Astrocyte of the cerebellum (primary cell): ENCODE data around the gene THADA.

Experiments
- DNase-seq: peaks from one replicate; pipeline ENCODE4 v3.0.0-alpha.2; 2011; ENCODE audit warnings: low read depth
- H3K4me3 ChIP-seq: 2 replicates; pipeline ENCODE4 v1.5.1; 2011; ENCODE audit warnings: mild to moderate bottlenecking, low read depth, low read length, moderate library complexity
- CTCF ChIP-seq: IDR thresholded peaks from 2 replicates; pipeline ENCODE4 v1.5.1; 2012; ENCODE audit warnings: low read length, low read depth, moderate library complexity, mild to moderate bottlenecking; ENCODE audit errors: missing control alignments
- in situ Hi-C: cut with HindIII; loops from 2 replicates; pipeline ENCODE4 v1.10.0; 2017; ENCODE audit warnings: low sequenced_read_pairs

Gene THADA

GRCh38 chr2:43475137-43475846 lies 120.5 kb downstream of the THADA start:
- H3K4me3 ChIP-seq: no peak overlapping the region
- TF ChIP-seq CTCF: no peak
- DNase-seq: no peak
- in situ Hi-C loops: no loop called here

GRCh38 chr2:43474273-43474672 lies 121.6 kb downstream of the THADA start:
- no peak for TF ChIP-seq CTCF

GRCh38 chr2:43473767-43474166 lies 122.1 kb downstream of the THADA start:
- TF ChIP-seq CTCF: no peak
- H3K4me3 ChIP-seq: no peak overlapping the region
- in situ Hi-C loops: no loop called here
- DNase-seq: no peak

More at GRCh38 chr2:43474273-43474672, 121.6 kb downstream of the THADA start:
- in situ Hi-C loops: no loop called here
- H3K4me3 ChIP-seq: no peak overlapping the region
- no peak for DNase-seq

DNA sequence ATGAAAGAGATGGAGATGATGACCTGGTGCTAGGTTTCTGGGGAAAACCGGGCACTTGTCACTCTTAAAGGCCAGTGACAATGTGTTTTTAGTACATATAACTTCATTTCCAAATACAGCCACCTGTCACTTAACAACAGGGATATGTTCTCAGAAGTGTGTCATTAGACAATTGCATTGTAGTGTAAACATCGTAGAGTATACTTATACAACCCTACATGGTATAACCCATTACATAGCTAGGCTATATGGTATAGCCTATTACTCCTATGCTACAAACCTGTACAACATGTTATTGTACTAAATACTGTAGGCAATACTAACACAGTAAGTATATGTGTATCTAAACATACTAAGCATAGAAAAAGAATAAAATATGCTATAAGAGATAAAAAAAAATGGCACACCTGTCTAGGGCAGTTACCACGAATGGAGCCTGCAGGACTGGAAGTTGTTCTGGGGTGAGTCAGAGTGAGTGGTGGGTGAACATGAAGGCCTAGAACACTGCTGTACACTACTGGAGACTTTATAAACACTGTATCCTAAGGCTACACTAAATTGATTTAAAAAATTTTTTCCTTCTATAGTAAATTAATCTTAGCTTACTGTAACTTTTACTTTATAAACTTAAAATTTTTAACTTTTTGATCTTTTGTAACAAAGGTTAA lies 123.2 kb downstream of the THADA start:
- no peak for TF ChIP-seq CTCF
- in situ Hi-C loops: no loop called here
- no peak for DNase-seq
- H3K4me3 ChIP-seq: no peak overlapping the region

GRCh38 chr2:43469713-43470112 lies 126.1 kb downstream of the THADA start:
- in situ Hi-C loops: loop anchor here (10.0 kb wide), 1 partner anchor 225 kb away; no protein-coding TSS in a partner anchor
- no peak for DNase-seq
- H3K4me3 ChIP-seq: no peak overlapping the region
- no peak for TF ChIP-seq CTCF

DNA sequence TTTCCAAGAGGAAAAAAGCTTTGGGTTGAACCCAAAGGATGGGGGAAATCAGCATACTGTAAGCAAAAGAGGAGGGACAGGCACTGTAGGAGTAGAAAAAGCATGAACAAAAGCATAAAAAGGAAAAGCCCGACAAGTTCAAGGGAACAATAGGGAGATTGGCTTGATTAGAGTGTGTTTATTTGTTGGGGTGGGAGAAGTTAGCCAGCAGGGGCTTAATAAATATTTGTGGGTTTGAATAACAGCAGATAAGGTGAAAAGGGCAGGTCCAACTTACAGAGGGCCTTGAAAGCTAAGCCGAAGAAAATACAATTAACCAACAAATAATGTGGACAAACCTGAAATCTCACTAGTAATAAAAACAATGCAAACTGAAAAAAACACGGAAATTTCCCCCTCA lies 126.7 kb downstream of the THADA start:
- TF ChIP-seq CTCF: no peak

More for the DNA sequence above, 126.7 kb downstream of the THADA start:
- in situ Hi-C loops: loop anchor here (10.0 kb wide), 1 partner anchor 224 kb away; no protein-coding TSS in a partner anchor
- DNase-seq: no peak
- no peak overlapping the region for H3K4me3 ChIP-seq
